GM12892 (cell line): ENCODE data around the gene TMEM200B.

Experiments
- DNase-seq: peaks from one replicate; pipeline ENCODE4 v3.0.0; 2011; ENCODE audit not compliant: insufficient read length
- FAIRE-seq: peaks from 2 replicates; lab custom pipeline; 2011; peaks lifted over from hg19 to GRCh38; lab: Jason Lieb, UNC
- POLR2A ChIP-seq: IDR thresholded peaks from 2 replicates; pipeline ENCODE4 v1.6.1; 2011; ENCODE audit warnings: low read depth, low read length, control low read depth
- POLR2AphosphoS5 ChIP-seq: IDR thresholded peaks from 2 replicates; pipeline ENCODE4 v1.6.1; 2011; ENCODE audit warnings: low read depth, low read length, control low read depth
- TAF1 ChIP-seq: IDR thresholded peaks from 2 replicates; pipeline ENCODE4 v1.6.1; 2011; ENCODE audit warnings: low read depth, mild to moderate bottlenecking, control low read depth, low read length, borderline replicate concordance

Gene TMEM200B

GRCh38 chr1:29129916-29130315, 6.2 kb upstream of the TMEM200B start:
- TF ChIP-seq TAF1 (no peak), POLR2AphosphoS5 (no peak), POLR2A (no peak)
- no peak for DNase-seq
- no peak for FAIRE-seq

GRCh38 chr1:29128739-29129138, 5.0 kb upstream of the TMEM200B start:
- TF ChIP-seq POLR2AphosphoS5 (no peak), TAF1 (no peak), POLR2A (no peak)
- FAIRE-seq, result no peak
- no peak for DNase-seq

- no peak for FAIRE-seq
- DNase-seq, result no peak
- TF ChIP-seq TAF1, result no peak
- no peak for TF ChIP-seq POLR2AphosphoS5
- no peak for TF ChIP-seq POLR2A
Observed at GRCh38 chr1:29126198-29126597, 2.5 kb upstream of the TMEM200B start.

GRCh38 chr1:29125788-29126187, 2.1 kb upstream of the TMEM200B start:
- TF ChIP-seq POLR2A (no peak), POLR2AphosphoS5 (no peak), TAF1 (no peak)
- FAIRE-seq, result no peak
- no peak for DNase-seq

GRCh38 chr1:29125237-29125641, 1.5 kb upstream of the TMEM200B start:
- DNase-seq (no peak), FAIRE-seq (no peak)
- TF ChIP-seq POLR2A (no peak), TAF1 (no peak), POLR2AphosphoS5 (no peak)

GRCh38 chr1:29124366-29125236, 898 bp upstream of the TMEM200B start:
- FAIRE-seq (no peak), DNase-seq (peak; percentile 64)
- no peak for TF ChIP-seq TAF1
- no peak for TF ChIP-seq POLR2A
- TF ChIP-seq POLR2AphosphoS5, result no peak

GRCh38 chr1:29123053-29123886, 433 bp downstream of the TMEM200B start:
- FAIRE-seq (no peak), DNase-seq (no peak)
- TF ChIP-seq POLR2A (no peak), POLR2AphosphoS5 (no peak), TAF1 (no peak)

GRCh38 chr1:29122682-29123052, 1.0 kb downstream of the TMEM200B start:
- TF ChIP-seq TAF1 (no peak), POLR2AphosphoS5 (no peak), POLR2A (no peak)
- DNase-seq (no peak), FAIRE-seq (no peak)

GRCh38 chr1:29121936-29122681, 1.6 kb downstream of the TMEM200B start:
- FAIRE-seq (no peak), DNase-seq (no peak)
- TF ChIP-seq POLR2A (no peak), POLR2AphosphoS5 (no peak), TAF1 (no peak)

- FAIRE-seq, result no peak
- TF ChIP-seq POLR2AphosphoS5 (no peak), TAF1 (no peak), POLR2A (no peak)
Observed at GRCh38 chr1:29121516-29121935, 2.2 kb downstream of the TMEM200B start.

GRCh38 chr1:29120947-29121485, 2.7 kb downstream of the TMEM200B start:
- DNase-seq (peak; percentile 75), FAIRE-seq (no peak)
- TF ChIP-seq POLR2A, result no peak
- no peak for TF ChIP-seq TAF1
- TF ChIP-seq POLR2AphosphoS5, result no peak

More at GRCh38 chr1:29121516-29121935, 2.2 kb downstream of the TMEM200B start:
- DNase-seq, result no peak
